Upper lobe of left lung (tissue), 6 donors: Measurements from ENCODE around the gene FOXS1. TPM values are rescaled to one million over a fixed set of nuclear protein-coding genes. Genes with fewer than 3 reads are reported as not detected.

Experiments
- ATAC-seq, 2 donors: fragments of 200-7000 bp; cut with Tn5 transposase; one replicate each; pipeline ENCODE4 v1.9.1; 2022; ENCODE audit warnings: mild to moderate bottlenecking in 2 of 2, moderate library complexity in 2 of 2; ENCODE audit not compliant: low FRiP score in 2 of 2
- DNase-seq, 2 donors: peaks; one replicate each; pipeline ENCODE4 v3.0.0-alpha.2; 2019 to 2020
- H3K27ac ChIP-seq, 4 donors: fragments of 200-600 bp; sonication (generic); one replicate each; pipeline ENCODE4 v1.5.1; 2016 to 2019
- H3K27me3 ChIP-seq, 4 donors: fragments of 200-600 bp; sonication (generic); one replicate each; pipeline ENCODE4 v1.5.1; 2017 to 2019
- H3K36me3 ChIP-seq, 4 donors: fragments of 200-600 bp; sonication (generic); one replicate each; pipeline ENCODE4 v1.5.1; 2016 to 2019
- H3K4me1 ChIP-seq, 4 donors: fragments of 200-600 bp; sonication (generic); one replicate each; pipeline ENCODE4 v1.5.1; 2018 to 2019
- H3K4me3 ChIP-seq, 4 donors: fragments of 200-600 bp; sonication (generic); one replicate each; pipeline ENCODE4 v1.5.1; 2017 to 2019; ENCODE audit warnings: mild to moderate bottlenecking in 2 of 4, moderate library complexity in 1 of 4
- H3K9me3 ChIP-seq, 4 donors: fragments of 200-600 bp; sonication (generic); one replicate each; pipeline ENCODE4 v1.5.1; 2018 to 2019
- EP300 ChIP-seq, 4 donors: sonication (generic); formaldehyde crosslinking; IDR thresholded peaks; one replicate each; pipeline ENCODE4 v1.5.1; 2017; ENCODE audit warnings: antibody characterized with exemption in 4 of 4, control low read depth in 2 of 4
- POLR2A ChIP-seq, 4 donors: fragments of 450-650 bp; IDR thresholded peaks; one replicate each; pipeline ENCODE4 v1.5.1; 2016 to 2017; ENCODE audit warnings: antibody characterized with exemption in 4 of 4, mild to moderate bottlenecking in 2 of 4
- POLR2AphosphoS5 ChIP-seq, 2 donors: sonication (generic); formaldehyde crosslinking; IDR thresholded peaks; one replicate each; pipeline ENCODE4 v1.5.1; 2017; ENCODE audit warnings: antibody characterized with exemption in 2 of 2
- WGBS, 2 donors: methylation state at CpG; one replicate each; pipeline ENCODE4 v1.1.5; 2017 to 2018; 5-methylcytosine and 5-hydroxymethylcytosine counted together
- total RNA-seq, 6 donors: library from RNA; depleted of rRNA in 4 of 6; stranded (reverse); fragments of >200 nt in 4 of 6; gene quantifications; one replicate each; pipeline versions ENCODE4 v1.1.0 to v1.2.1, GENCODE V29; 2016 to 2021
- TF ChIP-seq, protein P1 (sequence below), 6 experiments: fragments of 450-650 bp in 4 of 6; fragments of 200-600 bp in 2 of 6; sonication (generic) in 2 of 6; IDR thresholded peaks; one replicate each; pipeline ENCODE4 v1.5.1; 2016 to 2019; ENCODE audit warnings: antibody characterized with exemption in 6 of 6
- donor health status: DM: no; HTN: no; CAD: no; lungs with moderate emphysema.
- donor health status: DM: no; HTN: yes; CAD: no; lungs with severe emphysema.

FOXS1 gene
- total RNA-seq, 6 donors from 2014 or later = 0.91 to 1.7 (median 1.3) TPM; not detected in 3

DNA sequence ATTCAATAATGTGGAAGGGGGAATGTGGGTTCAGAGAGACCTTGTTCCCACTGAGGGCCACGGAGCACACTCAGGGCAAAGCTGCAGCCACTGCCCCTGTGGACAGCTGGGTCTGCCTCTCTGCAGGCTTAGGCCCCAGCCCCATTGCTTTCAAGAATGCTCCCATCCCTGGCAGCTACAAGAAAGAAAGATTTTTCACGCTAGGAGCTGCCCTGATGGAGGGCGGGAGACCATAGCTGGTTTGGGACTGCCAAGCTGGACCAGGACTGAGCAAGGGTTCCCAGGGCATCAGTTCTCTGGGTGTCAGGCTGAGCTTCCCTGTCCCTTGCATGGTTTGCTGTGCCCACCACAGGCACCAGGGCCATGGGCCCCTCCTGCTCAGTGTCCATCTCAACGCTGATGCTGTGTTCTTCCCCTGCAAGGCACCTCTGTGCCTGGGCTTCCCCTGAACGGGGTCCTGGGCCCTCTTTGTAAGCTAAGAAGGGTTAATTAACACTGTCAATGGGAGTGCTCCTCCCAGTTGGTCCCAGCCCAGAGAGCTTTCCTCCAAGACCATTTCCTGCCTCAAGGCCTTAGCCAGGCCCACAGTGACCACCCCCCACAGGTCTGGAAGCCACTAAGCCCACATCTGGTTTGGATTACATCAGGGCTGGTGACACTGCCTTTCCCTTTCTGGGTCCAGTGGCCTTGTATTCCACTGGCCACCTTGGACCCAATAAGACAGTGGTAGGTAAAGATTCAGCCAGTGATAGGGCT lies 8.4 kb downstream of the FOXS1 start:
- Histone ChIP-seq H3K4me1 (peaks cover 12 to 29% (median 14%) of the 10 kb centered on the region in 4 donors), H3K36me3 (no peaks in the 10 kb centered on the region), H3K9me3 (no peaks in the 10 kb centered on the region), H3K27me3 (no peaks in the 10 kb centered on the region), H3K4me3 (no peak overlapping the region), H3K27ac (peak overlapping the region in 1 of 4 donors; percentile 13)
- WGBS, 2 donors = 82 to 91% methylated on average over 4 of the region's 5 CpGs
- no peak for DNase-seq
- TF ChIP-seq POLR2A (IDR thresholded peaks at IDR 0.05) (no peak), POLR2AphosphoS5 (IDR thresholded peaks at IDR 0.05) (no peak)
- no peak for ATAC-seq

DNA sequence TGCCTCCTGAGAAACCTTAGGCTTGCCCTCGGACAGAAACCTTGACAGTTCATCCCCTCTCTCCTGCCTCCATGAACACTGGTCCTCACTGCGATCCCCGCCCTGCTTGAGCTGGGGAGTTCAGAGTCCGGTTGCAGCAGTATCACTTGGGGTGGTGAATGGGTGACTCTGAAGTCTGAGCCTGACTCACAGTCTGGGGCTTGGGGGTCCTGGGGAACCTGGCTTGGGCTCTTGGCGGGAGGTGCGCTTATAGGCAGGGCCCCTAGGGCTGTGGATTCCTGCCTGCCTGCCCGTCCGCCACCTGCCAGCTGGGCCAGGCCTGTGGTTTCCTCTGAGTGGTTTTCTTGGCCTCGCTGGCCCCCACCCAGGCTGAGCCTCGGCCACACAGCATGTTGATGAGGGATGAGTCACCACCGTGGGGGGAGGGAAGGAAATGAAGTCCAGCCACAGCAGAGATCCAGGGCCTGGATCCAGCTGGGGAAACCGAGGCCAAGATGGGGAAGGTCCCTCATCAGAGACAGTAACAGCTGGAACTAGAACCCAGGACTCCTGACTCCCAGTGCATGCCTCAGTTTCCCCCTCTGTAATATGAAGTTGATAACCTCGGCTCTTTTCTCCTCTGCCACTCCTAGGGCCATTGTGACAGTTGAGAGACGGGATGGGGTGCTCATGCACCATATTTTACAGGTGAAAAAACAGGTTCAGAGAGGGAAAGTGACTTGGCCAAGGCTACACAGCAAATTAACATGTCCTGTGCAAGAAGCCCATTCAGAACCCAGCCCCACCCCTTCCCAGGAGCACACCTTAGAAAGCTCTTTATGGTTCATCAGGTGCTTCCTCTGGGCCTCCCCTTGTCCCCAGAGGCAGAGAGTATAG lies 9.2 kb downstream of the FOXS1 start:
- H3K4me3 ChIP-seq = no peak overlapping the region
- no peaks in the 10 kb centered on the region for H3K9me3 ChIP-seq
- peak overlapping the region in 1 of 4 donors; percentile 12 for H3K27ac ChIP-seq
- TF ChIP-seq POLR2A (IDR thresholded peaks at IDR 0.05) (no peak), POLR2AphosphoS5 (IDR thresholded peaks at IDR 0.05) (peak; percentile 27 to 58)
- 46 to 54% methylated on average over 5 to 12 of the region's 14 CpGs for WGBS, 2 donors
- peaks cover 12 to 29% (median 14%) of the 10 kb centered on the region in 4 donors for H3K4me1 ChIP-seq
- DNase-seq (peak; percentile 88), ATAC-seq (peak; percentile 80 to 82)
- H3K27me3 ChIP-seq = no peaks in the 10 kb centered on the region
- H3K36me3 ChIP-seq = no peaks in the 10 kb centered on the region

DNA sequence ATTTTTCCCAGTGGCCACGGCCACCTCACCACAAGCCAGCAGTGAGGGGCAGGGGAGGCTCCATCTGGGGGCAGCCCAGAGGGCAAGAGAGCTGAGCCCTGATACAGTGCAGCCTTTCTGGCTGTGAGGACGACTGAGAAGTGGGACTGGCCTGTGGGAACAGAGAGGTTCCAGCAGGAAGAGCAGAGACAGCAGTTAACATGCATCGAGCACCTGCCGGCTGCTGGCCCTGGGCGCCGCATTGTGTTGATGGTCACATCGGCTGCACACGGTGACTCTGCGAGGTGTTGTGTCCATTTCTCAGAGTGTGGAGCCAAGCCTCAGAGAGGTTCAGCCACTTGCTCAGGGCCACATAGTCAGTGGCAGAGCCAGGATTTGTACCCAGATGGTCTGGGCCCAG lies 9.8 kb downstream of the FOXS1 start:
- TF ChIP-seq POLR2A (IDR thresholded peaks at IDR 0.05) (no peak), POLR2AphosphoS5 (IDR thresholded peaks at IDR 0.05) (no peak), EP300 (IDR thresholded peaks at IDR 0.05) (no peak)
- TF ChIP-seq, protein P1, sequence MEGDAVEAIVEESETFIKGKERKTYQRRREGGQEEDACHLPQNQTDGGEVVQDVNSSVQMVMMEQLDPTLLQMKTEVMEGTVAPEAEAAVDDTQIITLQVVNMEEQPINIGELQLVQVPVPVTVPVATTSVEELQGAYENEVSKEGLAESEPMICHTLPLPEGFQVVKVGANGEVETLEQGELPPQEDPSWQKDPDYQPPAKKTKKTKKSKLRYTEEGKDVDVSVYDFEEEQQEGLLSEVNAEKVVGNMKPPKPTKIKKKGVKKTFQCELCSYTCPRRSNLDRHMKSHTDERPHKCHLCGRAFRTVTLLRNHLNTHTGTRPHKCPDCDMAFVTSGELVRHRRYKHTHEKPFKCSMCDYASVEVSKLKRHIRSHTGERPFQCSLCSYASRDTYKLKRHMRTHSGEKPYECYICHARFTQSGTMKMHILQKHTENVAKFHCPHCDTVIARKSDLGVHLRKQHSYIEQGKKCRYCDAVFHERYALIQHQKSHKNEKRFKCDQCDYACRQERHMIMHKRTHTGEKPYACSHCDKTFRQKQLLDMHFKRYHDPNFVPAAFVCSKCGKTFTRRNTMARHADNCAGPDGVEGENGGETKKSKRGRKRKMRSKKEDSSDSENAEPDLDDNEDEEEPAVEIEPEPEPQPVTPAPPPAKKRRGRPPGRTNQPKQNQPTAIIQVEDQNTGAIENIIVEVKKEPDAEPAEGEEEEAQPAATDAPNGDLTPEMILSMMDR (IDR thresholded peaks at IDR 0.05) = no peak
- 82% methylated on average over 9 of the region's 9 CpGs; no CpG with 5 or more reads in 1 of the 2 donors for WGBS, 2 donors
- peak in 1 of 2 donors; percentile 67 for DNase-seq
- no peaks in the 10 kb centered on the region for H3K27me3 ChIP-seq
- peak overlapping the region in 1 of 4 donors; percentile 12 for H3K27ac ChIP-seq
- H3K4me3 ChIP-seq = no peak overlapping the region
- ATAC-seq = no peak
- no peaks in the 10 kb centered on the region for H3K36me3 ChIP-seq
- no peaks in the 10 kb centered on the region for H3K9me3 ChIP-seq
- peaks cover 12 to 29% (median 14%) of the 10 kb centered on the region in 4 donors for H3K4me1 ChIP-seq

DNA sequence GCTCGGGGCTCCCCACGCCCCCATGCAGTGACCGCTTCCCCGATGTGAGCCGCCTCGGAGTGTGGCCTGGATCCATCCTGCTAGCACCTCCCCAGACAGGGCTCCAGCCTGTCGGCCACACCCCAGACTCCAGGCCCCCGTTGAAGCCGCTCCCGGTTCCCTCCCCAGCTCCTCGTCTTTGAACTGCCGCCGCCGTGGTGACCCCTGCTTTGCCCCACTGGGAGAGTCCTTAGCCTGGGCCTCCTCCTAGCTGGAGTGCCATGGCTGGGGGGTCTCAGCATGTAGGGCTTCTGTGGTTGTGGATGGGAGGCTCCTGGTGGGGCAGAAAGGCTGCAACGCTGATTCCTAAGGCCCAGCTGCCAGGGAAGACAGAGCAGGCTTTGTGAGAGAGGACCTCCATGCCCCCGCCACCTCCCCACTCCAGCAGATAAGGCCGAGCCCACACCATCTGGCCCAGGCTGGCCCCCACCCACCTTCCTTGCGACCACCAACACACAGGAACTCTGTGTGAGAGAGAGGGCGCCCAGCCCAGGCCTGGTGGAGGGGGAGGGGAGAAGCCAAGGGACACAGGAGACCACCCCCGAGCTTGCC lies 11.4 kb downstream of the FOXS1 start:
- no peak for ATAC-seq
- no peak for TF ChIP-seq POLR2A (IDR thresholded peaks at IDR 0.05)
- no peak for TF ChIP-seq EP300 (IDR thresholded peaks at IDR 0.05)
- TF ChIP-seq, protein P1 (IDR thresholded peaks at IDR 0.05) = no peak
- no peak for TF ChIP-seq POLR2AphosphoS5 (IDR thresholded peaks at IDR 0.05)
- no peaks in the 10 kb centered on the region for H3K27me3 ChIP-seq
- H3K9me3 ChIP-seq = no peaks in the 10 kb centered on the region
- WGBS, 2 donors = 77 to 79% methylated on average over 6 to 15 of the region's 20 CpGs
- no peaks in the 10 kb centered on the region for H3K36me3 ChIP-seq
- no peak overlapping the region for H3K4me3 ChIP-seq
- no peak for DNase-seq
- H3K4me1 ChIP-seq = peaks cover 12 to 29% (median 14%) of the 10 kb centered on the region in 4 donors
- no peak overlapping the region for H3K27ac ChIP-seq

DNA sequence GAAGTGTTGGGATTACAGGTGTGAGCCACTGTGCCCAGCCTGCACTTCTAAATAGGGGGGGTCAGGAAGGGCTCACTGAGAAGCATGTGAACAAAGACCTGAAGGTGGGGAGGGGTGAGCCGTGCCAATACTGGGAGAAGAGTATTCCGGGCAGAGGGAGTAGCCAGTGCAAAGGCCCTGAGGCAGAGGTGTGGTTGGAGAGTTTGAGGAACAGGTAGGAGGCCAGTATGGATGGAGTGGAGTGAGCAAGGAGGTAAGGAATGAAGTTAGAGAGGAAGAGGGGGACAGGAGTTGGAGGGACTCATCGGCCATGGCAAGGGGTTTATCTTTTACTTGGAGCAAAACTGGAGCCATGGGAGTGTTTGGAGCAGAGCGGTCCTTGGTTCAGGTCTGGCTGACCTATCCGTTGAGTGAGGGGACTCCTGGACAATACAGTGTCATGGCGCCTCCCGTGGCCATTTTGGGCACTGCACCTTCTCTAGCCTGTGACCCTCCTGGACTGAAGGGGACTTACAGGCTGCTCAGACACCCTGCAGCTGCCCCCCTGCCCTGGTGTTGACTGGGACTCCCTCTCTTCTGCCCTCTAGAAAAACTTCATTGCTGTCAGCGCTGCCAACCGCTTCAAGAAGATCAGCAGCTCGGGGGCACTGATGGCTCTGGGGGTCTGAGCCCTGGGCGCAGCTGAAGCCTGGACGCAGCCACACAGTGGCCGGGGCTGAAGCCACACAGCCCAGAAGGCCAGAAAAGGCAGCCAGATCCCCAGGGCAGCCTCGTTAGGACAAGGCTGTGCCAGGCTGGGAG lies 12.1 kb downstream of the FOXS1 start:
- H3K9me3 ChIP-seq = no peaks in the 10 kb centered on the region
- no peaks in the 10 kb centered on the region for H3K36me3 ChIP-seq
- no peaks in the 10 kb centered on the region for H3K27me3 ChIP-seq
- DNase-seq = peak in 1 of 2 donors; percentile 56
- no peak overlapping the region for H3K4me3 ChIP-seq
- no peak overlapping the region for H3K27ac ChIP-seq
- H3K4me1 ChIP-seq = peaks cover 11 to 29% (median 14%) of the 10 kb centered on the region in 4 donors
- 52 to 58% methylated on average over 9 to 14 of the region's 14 CpGs for WGBS, 2 donors
- no peak for TF ChIP-seq POLR2A (IDR thresholded peaks at IDR 0.05)
- TF ChIP-seq, protein P1 (IDR thresholded peaks at IDR 0.05) = peak; percentile 60 to 82 (median 75)
- TF ChIP-seq EP300 (IDR thresholded peaks at IDR 0.05) = no peak
- ATAC-seq = peak in 1 of 2 donors; percentile 54
